ENCODE results near the gene EVX1. TPM values are rescaled to one million over a fixed set of nuclear protein-coding genes. Genes with fewer than 3 reads are reported as not detected.

Gene EVX1
- total RNA-seq, 2 experiments from 2014 or later, result not detected

DNA sequence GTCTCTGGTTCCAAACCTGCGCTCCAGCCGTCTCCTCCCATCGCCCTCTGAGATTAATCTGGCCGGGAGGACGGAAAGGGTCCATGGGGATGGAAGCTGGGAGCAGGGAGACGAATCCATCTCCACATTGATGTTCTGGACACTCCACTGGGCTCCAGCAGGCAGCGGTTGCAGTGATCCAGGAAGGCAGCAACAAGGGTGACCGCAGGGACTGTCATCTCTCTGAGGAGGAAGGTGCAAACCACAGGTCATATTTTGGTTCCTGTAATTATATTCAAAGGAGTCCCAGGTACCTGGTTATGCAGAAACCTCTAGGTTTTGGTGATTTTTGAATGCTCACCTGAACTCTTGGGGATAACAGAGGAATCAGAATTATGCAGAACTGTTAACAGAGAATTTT is 54.8 kb downstream of the EVX1 start:
- CTCF ChIA-PET, result interaction anchor here (0.5 kb wide), 1 partner anchor 298 kb away, joined by 3 read pairs; no protein-coding TSS in a partner anchor
- POLR2A ChIA-PET, result no interaction called here

Other genes starting within 250 kb of the EVX1 start
- gene HOXA1, start 146.8 kb upstream of the EVX1 start, total RNA-seq, result under 1 TPM in 1 of 2 experiments, not detected in 1; 0.15 TPM
- gene HOXA2, start 140.1 kb upstream of the EVX1 start, total RNA-seq, result not detected
- under 1 TPM in 1 of 2 experiments, not detected in 1; 0.19 TPM for gene HOXA4, start 112.0 kb upstream of the EVX1 start, total RNA-seq
- gene HOXA5, start 99.1 kb upstream of the EVX1 start, total RNA-seq, result not detected
- gene HOXA6, start 95.0 kb upstream of the EVX1 start, total RNA-seq, result not detected
- not detected for gene HOXA3, start 90.2 kb upstream of the EVX1 start, total RNA-seq
- gene HOXA7, start 86.1 kb upstream of the EVX1 start, total RNA-seq, result not detected
- not detected for gene HOXA9, start 77.3 kb upstream of the EVX1 start, total RNA-seq
- under 1 TPM in 1 of 2 experiments, not detected in 1; 0.19 TPM for gene HOXA10, start 68.5 kb upstream of the EVX1 start, total RNA-seq
- gene HOXA11, start 57.6 kb upstream of the EVX1 start, total RNA-seq, result not detected
- not detected for gene HOXA13, start 42.7 kb upstream of the EVX1 start, total RNA-seq

All from activated CD8-positive, alpha-beta memory T cell treated with anti-CD3 and anti-CD28 coated beads for 36 hours (primary cell).